MV-4-11 (cell line): ENCODE measurements around the gene HEPHL1.

Source experiments
- DNase-seq: peaks from one replicate; lab custom pipeline; 2025; lab: John Stamatoyannopoulos, UW

Gene HEPHL1

DNA sequence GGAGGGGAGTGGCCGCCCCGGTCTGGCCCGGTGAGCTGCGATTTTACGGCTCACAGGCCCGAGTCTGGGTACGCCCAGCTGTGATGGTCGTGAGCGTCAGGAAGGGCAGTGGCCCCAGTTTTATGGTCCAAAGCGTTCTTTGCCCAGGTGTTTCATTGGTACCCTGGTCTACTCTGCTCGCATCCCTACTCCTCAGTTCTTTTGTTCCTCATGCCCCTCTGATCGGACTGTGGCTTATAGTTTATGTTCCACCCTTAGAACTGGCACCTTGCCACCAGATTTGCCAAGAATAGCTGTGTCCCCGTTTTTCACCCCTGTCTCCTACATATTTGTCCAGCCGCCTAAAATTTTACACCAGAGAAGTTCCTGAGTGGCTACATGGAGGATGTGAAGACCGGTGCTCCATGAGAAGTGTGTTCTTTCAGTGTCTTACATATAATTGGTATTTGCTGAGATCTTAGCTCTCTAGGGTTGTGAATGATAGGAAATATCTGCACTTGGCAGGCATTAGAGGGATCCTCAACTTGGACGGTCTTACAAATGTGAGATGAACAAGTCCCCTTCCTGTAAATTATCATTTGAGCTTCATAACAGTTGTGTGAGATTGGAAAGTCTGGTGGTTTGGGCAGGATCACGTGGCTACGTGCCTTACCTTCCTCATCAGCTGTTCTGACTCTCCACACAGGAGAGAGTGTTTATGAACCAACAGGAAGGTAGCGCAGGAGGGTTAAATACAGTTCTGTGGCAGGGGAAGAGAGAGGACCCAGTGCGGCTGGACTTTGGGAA, 108.6 kb downstream of the HEPHL1 start:
- no peak for DNase-seq

DNA sequence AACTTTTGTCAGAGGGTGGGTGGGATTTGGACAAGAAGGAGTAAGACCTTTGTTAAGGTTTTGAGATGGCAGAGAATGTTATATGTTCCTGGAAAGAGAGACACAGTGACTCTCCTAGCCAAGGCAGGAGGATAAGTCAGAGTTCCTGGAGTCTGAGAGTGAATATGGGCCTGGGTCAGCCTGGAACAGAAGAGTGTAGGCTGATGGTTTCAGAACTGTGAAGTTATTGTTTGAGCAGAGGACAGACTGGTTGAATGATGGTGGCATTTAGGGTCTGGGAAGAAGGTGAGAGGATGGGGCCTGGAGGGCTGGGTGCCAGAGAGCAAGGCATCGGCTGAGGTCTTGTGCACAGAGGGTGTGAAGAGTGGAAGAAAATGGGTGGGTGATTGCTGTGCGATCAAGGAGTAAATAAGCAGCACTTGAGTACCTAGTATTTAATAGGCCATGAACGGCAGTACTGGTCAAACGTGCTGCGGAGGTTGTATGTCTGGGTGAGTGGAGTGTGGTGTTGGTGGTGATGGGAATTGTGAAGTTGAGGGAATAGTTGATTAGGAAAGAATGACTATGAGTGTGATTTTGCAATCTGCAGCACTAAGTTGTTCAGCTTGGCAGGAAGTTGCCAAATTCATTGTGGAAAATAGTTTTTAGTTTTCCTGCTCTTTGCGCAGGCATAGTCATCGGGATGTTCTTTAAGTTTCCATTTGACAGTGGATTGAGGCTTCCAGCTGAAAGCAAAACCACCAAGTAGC, 109.3 kb downstream of the HEPHL1 start:
- DNase-seq, result peak; percentile 83

DNA sequence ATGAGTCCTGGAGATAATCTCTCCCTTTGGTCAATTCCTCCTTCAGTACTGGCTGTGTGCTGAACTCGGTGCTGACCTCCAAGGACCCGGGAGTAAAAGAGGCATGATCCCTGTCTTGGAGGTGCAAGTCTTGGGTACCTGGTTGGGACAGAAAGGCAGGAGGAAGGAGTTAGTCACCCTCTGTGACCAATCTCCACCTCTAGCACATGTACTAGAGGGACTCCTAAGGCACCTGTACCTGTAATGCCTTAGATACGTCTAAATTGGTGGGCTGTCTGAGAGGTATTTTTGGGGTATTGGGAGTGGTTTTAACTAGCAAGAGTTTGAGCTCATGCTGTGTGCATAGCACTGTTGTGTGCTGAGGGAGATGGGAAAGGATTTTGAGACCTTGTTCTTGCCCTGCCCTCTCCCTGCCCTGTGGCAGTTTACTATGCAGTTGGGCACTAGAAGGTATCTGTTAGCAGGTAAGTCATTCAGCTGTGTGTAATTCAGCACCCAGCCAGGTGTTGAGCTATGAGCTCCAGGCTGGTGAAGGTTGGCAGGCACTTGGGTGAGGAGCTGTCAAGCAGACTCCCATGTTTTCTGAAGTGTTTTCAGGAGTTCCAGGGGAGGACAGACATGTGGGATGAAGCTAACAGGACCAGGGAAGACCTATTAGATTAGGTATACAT, 110.0 kb downstream of the HEPHL1 start:
- no peak for DNase-seq

DNA sequence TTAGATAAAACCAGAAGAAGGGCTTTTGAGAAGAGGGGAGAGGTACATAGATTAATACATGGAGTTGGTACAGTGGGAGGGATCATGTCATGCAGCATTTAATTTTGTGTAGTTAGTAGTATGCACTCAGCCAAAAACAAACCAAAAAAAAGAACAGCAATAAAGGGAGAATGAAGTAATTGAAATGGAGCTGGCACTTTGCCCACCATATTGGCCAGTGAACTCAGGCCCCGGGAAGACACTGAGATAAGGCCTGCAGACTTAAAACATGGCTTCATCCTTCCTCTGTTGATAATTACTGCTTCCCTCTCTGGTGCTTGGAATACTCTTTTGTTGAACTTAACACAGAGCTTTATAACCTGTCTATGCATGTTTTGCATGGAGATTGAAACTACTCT, 110.6 kb downstream of the HEPHL1 start:
- no peak for DNase-seq

DNA sequence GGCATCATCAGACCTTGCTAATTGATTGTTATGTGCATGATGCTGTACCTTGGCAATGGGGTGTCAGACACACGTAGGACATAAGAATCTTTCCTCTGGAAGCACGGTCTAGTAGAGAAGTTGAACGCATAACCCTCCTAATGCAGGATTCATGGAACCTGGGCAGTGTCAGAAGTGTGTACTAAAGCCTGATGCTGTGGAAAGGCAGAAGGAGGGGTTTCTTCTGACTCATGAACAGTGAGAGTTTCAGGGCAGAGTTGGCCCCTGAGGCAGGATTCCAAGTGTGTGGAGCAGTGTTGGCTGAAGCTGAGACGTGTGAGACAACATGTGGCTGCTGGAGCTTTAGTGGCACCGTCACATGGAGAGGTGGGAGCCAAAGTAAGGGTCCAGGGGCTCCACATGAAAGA, 111.0 kb downstream of the HEPHL1 start:
- DNase-seq, result no peak

DNA sequence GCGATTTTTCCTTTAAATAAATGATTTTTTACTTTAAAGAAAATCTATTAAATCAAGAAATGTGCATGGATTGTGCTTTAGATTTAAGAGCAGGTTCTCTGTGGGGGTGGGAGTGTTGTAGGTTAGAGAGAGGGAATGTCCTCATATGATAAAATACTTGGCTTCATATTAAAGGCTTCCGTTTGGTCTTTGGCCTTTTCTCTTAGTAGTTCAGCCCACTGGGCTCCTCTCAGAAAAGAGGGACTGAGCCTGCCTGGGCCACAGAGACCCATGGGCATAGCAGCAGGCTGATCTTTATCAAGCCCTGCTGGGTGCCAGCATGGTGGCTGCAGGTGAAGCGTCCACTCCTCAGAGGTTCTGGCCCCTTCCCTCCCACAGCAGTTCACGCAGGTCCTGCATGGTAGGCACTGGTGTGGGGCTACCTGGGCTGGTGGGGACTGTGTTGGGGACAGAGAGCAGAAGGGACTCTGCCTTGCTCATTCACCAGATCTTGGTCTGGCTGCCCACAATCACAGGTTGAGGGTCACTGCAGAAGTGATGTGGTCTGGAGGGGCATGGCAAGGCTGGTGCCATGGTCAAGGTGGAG, 111.8 kb downstream of the HEPHL1 start:
- DNase-seq, result no peak

DNA sequence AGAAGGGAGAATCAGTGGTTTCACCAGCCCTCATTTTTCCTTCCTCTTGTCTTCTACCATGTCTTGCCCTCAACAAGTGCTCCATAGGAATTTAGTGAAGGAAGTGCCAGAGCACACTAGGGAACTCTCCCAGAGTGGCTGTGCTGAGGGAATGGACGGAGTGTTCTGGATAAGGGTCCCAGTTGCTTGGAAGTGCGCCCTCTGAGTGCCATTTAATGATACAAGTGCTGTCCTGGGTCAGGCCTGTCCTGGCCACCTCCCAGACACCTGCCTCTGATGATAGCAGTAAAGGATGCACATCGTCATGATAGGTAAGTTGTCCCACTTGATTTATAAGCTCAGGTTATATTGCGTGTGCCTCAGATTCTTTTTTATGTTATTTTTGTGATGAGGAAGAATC, 112.6 kb downstream of the HEPHL1 start:
- no peak for DNase-seq

DNA sequence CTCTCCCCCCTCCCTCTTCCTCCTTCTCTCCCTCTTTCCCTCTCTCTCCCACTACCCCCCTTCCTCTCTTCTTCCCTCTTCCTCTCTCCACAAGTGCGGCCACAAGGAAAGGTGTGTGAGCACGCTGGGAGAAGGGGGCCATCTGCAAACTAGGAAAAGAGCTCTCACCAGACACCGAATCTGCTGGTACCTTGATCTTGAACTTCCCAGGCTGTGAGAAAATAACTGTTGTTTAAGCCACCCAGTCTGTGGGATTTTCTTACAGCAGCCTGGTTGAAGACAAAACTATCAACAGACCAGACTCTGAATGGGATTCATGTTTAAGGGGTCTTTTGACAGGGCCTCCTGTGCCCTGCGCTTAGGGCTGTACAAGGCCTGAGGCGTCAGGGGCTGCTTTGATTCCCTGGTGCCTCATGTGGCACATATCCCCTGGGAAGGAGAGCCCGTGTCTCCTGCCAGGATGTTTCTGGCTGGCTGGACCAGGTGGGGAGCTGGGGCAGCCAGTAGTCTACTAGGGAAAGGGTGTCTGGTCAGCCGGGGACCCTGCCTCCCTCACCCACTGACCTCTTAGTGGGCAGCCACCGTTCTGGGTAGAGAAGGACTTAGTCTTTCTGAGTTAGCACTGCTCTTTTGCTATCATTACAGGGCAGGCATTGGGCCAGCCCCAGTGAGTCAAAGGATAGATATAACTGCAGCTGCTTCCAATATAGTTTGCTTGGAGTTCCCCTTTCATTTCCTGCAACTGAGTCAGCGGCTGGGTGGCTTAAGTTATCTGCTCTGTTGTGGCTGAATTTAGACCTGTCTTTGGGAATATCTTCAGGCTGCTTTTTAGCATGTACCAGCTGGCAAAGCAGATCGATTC, 113.7 kb downstream of the HEPHL1 start:
- DNase-seq, result peak; percentile 88

DNA sequence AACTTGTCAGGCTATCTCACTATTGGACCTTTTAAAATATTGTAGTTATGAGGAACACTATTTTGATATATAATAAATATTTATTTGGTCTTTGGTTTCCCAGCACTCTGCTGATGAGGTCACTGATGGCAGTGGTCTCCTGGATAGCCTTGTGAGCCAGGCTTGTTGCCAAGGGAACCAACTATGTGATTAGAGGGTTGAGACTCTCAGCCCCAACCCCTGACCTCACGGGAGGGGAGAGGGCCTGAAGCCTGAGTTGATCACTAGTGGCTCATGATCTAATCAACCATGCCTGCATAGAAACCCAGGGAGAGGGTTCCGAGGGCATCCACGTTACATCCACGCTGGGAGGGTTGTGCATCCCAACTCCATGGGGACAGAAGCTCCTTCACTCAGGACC, 118.3 kb downstream of the HEPHL1 start:
- no peak for DNase-seq

DNA sequence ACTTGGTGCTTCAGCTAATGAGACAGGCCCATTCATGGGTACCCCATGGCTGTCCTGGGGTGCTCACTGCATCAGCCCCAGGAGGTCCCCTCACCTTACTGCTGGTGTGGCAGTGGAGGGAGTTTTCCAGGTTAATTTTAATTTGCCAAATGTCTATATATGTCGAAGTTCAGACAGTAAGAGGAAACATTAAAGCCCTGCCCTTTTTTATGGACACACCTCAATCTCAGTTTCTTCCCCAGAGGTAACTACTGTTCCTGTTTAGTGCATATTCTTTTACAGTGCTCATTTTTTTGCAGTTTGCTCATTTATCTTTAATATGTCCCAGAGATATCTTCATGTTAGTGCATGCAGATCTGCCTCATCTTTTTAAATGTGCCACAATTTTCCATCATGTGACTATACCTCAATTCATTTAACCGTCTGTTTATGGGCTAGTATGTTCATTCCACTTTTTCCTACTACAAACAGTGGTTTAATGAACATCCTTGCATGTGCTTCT, 119.1 kb downstream of the HEPHL1 start:
- no peak for DNase-seq

DNA sequence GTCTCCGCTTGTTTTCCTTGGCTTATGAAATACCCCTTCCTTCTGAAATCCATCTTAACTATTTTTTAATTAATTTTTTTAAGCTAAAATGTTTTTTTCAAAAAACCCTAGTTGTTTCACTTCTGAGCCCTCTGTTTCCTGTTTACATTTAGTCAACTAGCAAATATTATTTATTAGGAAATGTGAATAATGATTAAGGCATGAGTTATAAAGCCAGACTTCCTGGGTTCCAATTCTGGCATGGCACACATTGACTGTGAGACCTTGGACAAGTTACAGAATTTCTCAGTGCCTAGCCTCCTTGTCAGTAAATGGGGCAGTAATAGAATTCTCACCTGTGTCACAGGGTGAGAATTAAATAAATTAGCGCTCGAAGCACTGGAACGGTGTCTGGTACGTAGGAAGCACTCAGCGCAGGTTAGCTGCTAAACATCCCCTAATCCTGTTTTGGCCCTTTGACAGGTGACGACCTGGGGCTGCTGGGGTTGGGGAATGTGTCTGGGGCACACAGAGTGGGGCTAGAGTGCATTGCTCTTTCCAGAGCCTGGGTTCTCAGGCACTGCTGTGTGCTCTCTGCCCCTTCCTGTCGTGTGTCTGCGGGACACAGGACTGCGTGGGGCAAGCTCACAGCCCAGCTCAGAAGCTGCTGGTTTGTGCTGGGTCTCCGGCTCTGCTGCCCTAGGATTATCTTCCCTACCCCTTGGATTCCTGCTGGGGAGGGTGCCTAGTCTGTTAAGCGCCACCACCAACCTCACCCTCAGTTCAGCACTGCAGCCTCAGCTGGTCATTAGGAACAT, 120.6 kb downstream of the HEPHL1 start:
- DNase-seq, result no peak

DNA sequence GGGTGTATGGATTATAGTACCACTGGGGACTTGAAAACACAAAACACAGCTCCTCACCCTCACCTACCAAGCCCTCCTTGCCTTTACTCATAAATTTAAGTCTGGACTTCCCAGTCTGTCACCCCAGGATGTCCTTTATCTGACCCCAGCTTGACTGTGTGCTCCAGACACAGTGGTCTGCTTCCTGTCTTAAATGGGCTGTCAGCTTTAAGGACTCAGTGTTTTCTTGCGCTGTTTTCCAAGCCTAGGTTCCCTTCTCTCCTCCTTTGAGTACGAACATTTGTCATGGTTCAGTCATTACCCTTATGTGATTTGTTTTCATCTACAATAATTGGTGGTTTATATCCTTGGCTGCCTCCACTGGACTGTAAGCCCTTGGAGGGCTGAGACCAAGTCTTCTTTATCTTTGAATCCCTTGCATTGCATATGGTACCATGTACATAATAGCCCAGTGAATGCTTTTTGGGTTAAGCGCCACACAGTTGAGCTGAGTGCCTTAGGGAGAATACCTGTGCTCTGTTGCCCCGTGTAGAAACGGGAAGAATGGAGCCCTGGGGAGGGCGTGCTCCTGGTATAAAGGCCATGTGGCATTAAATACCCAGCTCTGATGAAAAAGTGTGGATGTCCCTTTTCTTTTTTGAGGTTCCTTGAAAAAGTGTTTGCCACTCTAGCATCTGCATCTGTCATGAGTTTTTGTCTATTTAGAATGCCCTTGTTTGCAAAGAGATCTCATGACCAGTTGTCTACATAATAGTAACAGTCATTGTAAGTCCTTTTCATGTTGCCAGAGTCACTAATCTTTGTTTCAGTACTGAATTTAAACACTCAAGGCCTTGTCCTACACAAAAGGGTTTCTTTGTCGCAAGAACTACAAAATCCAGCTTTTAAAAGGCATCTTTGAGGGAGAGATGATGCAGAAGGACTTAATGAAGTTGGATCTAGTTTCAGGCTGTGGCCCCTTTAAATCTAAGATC, 121.4 kb downstream of the HEPHL1 start:
- peak; percentile 8 for DNase-seq

DNA sequence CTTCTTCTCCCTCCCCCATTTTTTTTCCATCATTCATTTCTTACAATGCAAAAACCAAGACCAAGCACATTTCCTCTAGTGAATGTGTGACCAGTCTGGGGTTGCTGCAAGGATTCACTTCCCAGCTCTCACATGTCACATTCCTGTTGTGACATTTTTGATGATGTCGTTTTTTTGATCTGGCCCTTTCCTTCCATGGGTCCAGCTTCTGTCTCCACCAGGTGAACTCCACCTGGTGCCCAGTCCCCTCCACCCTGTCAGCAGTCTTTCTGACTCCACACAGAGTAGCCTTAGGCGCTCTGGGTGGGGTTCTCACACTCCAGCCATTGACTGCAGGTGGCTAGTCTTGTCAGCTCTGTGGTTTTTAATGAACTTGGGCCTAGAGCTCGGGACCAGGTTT, 123.1 kb downstream of the HEPHL1 start:
- no peak for DNase-seq

DNA sequence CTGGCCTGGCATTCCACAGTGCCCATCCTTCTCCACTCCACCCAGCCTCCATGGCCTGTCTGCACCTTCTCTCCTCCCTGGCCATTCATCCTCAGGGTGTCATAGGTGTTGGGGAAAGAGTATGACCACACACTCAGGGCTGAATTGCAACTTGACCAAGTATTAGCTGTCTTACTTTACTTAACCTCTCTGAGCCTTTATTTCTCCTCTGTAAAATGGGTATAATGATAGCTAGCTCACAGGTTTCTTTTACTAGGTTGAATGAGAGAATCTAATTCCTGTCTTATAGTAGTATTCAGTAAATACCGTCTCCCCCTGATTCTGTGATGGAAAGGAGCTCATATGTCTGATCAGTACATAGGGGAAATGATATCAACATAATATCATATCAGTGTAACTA, 123.5 kb downstream of the HEPHL1 start:
- no peak for DNase-seq

DNA sequence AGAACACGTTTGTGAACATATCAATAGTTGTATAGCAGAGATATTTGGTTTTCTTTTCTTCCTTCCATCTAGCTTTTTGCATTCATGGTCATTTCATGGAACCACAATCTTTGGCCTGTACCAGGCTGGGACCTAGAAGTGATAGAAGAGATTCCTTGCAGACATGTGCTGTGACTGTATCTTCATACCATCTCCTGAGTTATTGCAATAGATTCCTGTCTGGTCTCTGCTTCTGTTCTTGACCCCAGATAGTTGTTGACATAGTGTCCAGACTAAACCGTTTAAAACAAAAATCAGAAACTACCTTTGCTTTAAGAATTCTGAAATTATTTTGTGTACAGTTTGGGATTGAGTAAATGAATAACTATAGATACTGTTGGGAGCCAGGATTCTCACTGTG, 124.3 kb downstream of the HEPHL1 start:
- no peak for DNase-seq

DNA sequence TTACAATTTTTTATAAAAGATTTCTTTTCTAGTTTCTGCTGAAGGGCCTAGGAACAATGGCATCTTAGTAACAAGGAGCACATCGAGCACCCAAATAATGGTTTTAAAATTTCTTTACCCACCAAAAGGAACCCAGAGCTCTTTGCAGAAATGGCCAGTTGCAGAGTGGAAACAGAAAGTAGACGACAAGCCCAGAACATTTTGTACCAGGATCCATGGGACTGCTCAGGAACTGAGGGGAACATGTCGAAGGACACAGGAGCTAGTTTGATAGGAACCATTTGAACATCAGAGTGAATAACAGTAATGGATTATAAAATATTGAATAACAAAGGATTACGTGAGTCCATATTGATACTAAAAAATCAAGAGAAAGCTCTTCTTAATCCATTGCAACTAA, 124.8 kb downstream of the HEPHL1 start:
- DNase-seq, result no peak

DNA sequence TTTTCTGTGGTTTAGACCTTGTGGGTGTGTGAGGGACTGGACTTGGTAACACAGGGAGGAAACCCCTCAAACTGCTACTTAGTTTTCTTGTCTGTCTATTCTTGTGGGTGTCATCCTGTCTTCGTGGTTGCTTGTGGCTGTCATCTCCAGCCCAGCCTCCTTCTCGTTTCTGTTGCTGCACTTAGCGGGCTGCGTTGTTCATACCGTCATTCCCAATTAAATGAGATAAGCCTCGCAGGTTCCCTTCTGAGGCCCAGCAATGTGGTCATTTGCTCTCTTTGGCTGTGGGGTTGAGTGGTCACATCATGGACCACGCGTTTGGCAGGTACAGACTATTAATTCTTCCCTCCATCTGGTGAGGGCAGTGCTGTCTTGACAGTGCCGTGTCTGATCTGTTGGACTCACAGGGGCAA, 126.3 kb downstream of the HEPHL1 start:
- DNase-seq, result peak; percentile 63

DNA sequence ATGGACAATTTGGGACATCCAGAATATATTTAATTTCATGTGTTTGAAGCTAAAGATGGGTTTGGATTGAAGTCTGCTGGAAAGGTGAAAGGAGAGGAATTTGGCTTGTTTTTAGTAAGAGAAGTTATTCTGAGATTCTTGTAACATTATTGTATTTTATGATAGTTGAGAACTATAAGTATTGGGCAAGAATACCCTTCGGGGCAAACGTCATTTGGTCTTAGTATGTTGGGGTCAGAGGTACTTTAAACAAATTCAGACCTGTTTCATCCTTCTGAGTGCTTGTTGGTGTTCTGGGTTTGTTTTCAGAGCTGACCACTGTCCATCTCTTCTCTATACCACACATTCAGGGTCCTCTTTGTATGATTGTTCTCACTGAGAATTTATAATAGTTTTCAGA, 127.0 kb downstream of the HEPHL1 start:
- DNase-seq, result no peak

DNA sequence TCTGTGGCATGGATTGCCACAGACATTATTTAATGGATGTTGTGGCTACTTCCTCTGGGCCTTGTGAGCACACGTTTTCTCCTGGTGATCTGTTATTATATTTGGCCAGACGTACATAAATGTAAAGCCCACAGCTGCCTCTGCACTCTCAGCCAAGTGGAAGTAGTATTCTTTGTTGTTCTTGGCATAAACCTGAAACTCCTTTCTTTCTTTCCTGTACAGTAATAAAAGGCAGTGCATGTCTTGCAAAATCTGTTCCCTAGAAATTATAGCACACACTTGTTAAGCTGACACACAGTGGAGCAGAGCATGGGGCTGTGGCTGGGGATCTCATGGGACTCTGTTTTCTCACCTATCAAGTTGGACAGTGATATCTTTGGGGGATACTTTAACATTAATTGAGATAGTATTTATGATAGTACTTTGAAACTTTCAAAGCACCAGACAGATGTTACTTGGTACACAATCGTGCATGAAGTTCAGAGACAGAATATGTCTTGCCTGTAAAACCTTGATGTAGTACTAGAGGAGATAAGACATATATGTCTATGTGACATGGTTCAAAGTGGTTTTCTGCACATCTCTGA, 128.4 kb downstream of the HEPHL1 start:
- no peak for DNase-seq
